ENCODE results near the gene GALNT1.

Gene GALNT1

DNA sequence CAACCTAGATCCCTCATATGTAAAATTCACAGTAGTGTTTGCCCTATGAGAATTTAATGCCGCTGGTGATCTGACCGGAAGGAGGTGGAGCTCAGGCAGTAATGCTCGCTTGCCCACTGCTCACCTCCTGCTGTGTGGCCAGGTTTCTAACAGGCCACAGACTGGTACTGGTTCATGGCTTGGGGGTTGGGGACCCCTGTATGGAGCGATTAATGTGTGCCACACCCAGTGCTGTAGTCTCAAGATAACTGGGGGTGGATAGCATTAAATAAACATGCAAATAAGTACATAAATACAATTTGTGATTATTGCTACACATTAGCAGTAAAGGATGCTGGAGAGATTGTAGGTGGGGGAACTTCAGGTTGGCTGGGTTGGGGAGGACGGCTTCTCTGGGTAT lies 3.2 kb downstream of the GALNT1 start:
- DNase-seq, result no peak

DNA sequence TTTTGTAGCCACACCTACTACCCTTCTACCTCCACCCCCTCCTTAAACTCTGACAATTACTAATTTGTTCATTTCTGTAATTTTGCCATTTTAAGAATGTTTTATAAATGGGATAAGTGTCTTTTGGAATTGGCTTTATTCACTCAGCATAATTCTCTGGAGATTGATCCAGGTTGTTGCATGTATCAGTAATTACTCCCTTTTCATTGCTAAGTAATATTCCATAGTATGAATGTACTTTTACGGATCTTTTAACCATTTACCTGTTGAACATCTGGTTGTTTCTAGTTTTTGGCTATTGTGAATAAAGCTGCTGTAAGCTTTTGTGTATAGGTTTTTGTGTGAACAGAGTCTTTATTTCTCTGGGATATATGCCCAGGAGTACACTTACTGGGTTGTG lies 4.1 kb downstream of the GALNT1 start:
- DNase-seq, result no peak

DNA sequence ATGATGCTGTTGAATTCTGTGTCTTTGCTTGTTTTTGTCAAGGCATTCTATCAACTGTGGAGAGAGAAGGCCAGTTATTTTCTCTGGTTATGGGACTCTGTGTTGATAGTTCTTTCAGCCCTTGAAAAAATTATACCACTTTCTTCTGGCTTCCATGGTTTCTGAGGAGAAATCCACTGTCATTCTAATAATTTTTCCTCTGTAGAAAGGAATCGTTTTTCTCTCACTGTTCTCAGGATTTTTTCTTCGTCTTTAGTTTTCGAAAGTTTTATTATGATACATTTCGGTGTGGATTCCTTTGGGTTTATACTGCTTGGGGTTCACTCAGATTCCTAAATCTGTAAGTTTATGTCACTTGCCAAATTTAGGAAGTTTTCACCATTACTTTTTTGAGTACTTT lies 6.6 kb downstream of the GALNT1 start:
- DNase-seq, result no peak

DNA sequence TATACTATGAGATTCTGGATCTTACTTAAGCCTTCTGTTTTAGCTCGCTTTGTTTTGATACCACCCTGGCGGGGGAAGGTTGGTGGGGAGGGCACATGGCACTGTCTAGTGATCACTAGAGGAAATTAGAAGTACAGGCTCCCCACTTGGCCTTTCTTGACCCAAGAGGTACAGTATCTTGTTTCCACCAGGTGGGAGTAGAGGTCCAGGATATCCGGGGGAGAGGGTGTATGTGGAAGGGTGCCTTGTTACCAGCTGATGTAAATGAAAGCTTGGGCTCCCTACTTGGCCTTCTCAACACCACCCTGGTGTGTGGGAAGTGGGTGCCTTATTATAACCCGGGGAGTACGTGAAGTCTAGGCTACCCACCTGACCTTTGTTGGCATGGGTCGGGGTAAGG lies 7.5 kb downstream of the GALNT1 start:
- no peak for DNase-seq

GRCh38 chr18:35589546-35589945 lies 8.0 kb downstream of the GALNT1 start:
- no peak for DNase-seq

DNA sequence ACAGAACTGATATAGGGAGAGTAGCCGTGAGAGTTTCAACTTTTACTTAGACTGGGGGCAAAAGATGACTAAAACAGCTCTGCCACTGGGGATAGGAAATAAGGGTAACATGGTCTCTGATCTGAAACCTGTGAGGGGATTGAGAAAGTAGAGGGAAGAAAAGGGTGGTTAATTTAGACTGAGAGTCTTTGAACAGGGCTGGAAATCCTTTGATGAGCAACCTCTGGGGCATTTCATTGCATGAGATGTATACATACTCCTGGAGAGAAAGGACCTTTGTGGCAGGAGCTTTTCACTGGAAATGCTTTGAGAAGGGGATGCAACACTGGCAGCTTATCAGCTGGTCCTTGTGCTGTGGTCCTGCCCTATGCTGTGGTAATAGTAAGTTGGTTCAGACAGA lies 9.4 kb downstream of the GALNT1 start:
- DNase-seq, result no peak

- DNase-seq, result no peak
Measured at GRCh38 chr18:35592298-35592697, 10.8 kb downstream of the GALNT1 start.

DNA sequence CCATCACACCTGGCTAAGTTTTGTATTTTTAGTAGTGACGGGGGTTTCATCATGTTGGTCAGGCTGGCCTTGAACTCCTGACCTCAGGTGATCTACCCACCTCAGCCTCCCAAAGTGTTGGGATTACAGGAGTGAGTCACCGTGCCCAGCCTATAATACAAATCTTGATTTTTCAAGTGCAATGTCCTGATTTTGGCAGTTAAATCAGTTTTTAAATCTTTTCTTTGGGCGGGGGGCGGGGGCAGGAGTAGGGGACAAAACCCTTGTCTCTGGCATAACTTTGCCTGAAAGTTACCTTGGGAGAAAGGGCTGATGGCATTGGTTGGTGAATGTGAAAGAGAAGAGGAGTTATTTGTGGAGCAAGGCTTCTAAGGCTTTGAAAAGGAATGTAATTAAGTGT lies 12.3 kb downstream of the GALNT1 start:
- DNase-seq, result no peak

GRCh38 chr18:35597758-35598157 lies 16.2 kb downstream of the GALNT1 start:
- DNase-seq, result no peak

- DNase-seq, result no peak
Measured at GRCh38 chr18:35602193-35602820, 20.8 kb downstream of the GALNT1 start.

- DNase-seq, result no peak
Measured at GRCh38 chr18:35603008-35603407, 21.5 kb downstream of the GALNT1 start.

GRCh38 chr18:35603528-35603927 lies 22.0 kb downstream of the GALNT1 start:
- no peak for DNase-seq

DNA sequence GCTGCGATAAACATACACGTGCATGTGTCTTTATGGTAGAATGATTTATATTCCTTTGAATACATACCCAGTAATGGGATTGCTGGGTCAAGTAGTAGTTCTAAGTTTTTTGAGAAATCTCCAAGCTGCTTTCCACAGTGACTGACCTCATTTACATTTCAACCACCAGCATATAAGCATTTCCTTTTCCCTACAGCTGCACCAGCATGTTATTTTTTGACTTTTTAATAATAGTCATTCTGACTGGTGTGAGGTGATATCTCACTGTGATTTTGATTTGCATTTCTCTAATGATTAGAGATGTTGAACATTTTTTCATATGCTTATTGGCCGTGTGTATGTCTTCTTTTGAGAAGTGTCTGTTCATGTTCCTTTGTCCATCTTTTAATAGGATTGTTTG lies 22.8 kb downstream of the GALNT1 start:
- no peak for DNase-seq

DNA sequence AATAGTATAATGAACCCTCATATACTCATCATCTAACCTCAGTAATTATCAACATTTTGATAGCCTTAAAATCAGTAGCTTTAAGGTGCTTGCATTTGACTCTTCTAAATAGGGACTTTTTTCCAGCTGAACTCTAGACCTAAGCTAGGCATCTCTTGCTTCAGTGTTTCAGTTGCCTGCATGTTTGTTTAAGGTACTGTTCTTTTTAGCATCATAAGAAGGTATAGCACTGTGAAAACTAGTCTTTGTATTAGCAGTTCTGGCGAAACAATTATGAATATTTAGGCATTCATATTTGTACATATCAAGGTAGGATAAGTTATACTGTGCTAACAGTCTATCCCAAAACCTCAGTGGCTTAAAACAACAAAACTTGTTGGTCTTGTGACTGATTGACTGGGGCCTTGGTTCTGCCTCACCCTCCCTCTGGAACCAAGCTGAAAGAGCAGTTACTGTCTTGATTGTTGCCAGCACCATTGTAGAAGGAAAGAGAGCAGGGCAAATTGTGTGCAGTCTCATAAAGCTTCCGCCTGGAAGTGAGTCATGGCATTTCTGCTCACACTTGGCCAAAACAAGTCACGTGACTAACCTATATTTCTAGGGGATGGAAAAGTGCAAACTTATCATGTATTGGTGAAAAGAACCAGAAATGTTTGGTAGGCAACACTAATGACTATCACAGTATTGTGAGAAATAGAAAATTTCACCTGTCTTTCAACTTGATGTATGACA lies 24.3 kb downstream of the GALNT1 start:
- DNase-seq, result no peak

DNA sequence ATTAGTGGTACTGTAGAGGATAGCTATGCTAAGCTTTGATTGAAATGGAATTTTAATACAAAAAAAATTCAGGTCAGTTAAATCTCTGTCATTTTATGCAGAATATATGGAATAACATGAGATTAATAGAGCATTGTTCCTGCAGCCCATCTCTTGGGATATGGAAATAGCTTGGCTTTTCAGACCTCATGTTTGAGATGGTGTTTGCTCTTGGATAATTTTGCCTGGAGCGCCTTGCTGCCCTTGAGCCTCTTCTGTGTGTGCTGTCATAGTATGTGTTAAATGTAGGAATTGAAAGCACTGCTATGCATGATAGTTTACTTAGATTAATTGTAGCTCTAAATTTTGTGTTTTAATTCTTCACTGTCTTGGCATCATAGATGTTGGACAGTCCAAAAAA lies 27.7 kb downstream of the GALNT1 start:
- DNase-seq, result no peak

DNA sequence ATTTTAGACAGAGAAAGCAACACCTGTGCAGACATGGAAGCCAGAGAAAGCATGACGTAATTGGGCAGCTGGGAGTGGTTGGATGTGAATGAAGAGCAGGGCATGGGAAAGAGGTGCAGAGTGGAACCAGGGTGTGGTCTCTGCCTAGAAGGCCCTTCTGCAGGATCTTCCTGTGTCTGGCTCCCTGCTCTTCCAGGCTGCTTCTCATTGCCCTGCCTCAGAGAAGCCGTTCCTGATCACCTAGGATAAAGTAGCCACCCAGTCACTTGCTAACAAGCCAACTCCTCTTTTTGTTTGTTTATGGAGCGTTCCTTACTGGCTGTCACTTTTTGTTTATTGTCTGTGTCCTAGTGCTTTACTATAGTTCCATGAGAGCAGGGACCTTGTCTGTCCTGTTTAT lies 28.5 kb downstream of the GALNT1 start:
- DNase-seq, result no peak

DNA sequence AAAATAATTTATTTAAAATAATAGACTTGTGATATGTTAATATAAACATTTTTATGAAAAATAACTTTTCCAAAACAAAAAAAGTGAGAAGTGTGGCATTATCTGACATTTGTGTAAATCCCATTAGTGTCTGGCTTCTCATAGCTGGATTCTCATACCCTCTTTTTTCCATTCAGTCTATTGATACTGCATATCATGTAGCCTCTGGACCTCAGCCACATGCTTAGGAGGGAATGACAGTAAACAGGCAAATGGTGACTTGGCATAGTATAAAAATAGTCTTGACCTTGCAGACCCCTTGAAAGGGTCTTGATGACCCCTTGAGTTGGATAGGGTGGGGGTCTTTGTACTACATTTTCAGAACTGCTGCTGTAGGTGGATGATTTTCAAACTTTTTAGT lies 29.2 kb downstream of the GALNT1 start:
- DNase-seq, result no peak

DNA sequence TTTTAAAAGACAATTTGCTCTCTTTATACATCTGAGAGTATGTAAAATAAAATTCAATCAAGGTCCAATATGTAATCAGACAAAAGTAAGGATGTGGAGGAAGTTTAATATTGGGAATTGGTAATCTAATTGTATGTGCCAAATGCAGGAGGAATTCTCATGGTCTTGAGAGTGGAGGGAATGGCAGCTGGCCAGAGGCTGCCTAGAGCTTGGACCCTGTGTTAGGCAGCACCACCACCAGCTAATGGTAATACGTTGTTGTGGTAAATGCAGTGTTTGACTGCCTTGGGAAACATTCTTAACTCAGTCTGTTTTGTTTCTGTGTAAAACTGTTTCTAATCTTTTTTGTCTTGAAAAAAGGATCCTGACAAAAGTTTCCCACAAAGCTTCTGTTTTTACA lies 30.0 kb downstream of the GALNT1 start:
- peak; percentile 0 for DNase-seq

DNA sequence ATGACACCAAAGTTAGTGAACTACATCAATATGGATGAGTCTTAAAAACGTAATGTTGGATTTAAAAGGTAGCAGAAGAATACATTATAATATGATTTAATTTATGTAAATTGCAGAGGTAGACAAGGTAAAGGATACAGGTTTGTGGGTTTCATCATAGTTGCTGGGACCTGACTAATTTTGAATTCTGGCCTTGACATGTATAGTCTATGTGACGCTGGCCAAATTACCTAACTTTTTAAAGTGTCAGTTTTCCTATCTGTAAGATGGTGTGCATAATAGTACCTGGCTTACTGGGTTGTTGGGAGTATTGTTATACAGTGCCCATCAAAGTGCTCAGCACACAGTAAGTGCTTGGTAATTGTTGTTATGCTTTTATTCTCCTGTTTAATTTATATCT lies 34.5 kb downstream of the GALNT1 start:
- DNase-seq, result no peak

DNA sequence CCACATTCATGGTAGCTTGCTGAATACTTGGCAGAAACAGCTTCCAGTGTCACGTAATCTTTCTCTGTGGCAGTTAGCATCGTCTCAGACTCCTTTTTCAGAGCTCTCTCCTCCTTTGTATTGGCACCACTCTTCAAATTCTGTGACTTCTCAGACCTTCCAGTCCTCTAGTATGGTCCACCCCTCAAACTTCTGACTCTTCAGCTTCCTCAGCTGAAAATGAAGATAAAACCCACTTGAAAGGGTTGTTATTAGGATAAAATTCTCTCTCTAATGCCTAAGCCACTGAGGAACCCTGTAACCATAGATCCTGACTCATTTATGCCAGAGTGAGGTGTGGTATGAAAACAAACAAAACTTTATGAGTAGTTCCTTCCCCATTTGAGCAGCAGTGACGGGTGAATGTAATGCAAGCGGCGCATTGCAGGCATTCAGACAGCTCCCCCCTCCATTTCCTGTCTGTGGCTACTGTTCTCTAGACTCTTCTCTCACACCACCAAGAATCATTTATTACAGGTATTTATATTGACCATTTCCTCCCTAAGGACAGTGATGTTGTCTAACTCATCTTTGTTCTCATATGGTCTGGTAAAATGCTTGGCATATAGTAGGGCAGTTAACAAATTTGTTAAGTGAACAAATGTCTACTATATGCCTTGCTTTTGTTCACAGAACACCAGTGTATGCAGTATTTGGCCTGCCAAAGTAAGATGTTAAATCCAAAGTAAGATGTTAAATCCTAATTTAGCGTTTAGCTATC lies 35.3 kb downstream of the GALNT1 start:
- DNase-seq, result no peak

DNA sequence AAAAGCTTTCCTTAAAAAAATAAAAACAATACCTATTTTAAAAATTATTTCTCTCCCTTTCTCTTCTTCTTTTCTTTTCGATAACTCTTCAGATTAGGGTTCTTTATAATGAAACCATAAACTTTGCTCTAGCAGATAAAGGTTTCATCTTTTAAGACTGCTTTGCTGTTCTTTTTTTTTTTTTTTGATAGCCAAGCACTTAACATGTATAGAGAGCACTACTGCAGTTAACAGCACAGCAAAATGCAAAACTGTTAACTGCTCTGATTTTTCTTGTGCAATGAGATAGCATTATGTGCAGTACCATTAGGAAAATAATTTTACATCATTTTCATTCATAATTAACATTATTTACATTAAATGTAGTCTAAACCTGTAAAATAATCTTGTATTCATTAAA lies 36.3 kb downstream of the GALNT1 start:
- DNase-seq, result no peak

DNA sequence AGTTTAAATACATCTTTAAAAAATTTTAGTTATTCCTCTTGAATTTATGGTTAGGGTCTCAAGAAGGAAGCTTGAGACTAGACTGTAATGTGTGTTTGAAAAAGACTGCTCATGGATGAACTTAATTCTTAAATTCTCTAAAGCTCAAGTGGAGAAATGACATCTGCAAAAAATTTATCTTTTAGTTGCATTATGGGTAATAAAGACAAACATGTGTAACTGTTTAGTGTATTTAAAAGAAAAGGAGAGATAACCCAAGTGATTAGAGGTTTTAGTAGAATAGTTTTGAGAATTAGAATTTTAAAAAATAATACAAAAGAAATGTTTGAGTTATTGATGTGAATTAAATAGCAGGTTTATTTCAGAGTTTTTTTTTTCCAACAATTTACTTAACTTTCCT lies 36.7 kb downstream of the GALNT1 start:
- no peak for DNase-seq

GRCh38 chr18:35618696-35619095 lies 37.2 kb downstream of the GALNT1 start:
- no peak for DNase-seq

DNA sequence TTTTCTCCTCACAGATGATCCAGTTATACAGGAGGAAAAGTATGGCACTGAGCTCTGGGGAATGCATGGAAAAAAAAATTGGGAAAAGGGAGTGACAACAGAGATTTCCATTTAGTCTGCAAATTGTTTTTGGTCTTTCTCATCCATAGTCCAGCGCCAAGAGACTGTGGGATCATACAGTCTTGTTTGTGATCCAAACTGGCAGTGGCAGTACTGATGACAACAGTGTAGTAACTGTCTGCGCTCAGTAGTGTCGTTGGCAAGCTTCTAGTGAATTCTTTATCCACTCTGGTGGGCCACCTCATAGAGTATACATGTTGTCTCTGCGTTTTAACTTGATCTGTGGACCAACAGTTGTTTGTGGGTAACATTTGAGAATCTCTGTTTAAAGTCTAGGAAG lies 37.9 kb downstream of the GALNT1 start:
- DNase-seq, result peak; percentile 40
